ENCODE data around the gene GNPTG.
A peak's percentile ranks its signal among the peaks of the same experiment; 100 is the strongest.

Gene GNPTG

GRCh38 chr16:1330260-1330914 lies 21.3 kb upstream of the GNPTG start:
- H3K4me3 ChIP-seq (replicated peaks; ENCODE audit: low read depth, low read length) = no peak overlapping the region
- TF ChIP-seq CTCF (IDR thresholded peaks at IDR 0.05; ENCODE audit: low read depth, low read length, missing control alignments) = peak; percentile 75
- DNase-seq (ENCODE audit: extremely low read depth, low read depth) = no peak

- H3K4me3 ChIP-seq (replicated peaks; ENCODE audit: low read depth, low read length) = no peak overlapping the region
- no peak for TF ChIP-seq CTCF (IDR thresholded peaks at IDR 0.05; ENCODE audit: low read depth, low read length, missing control alignments)
- DNase-seq (ENCODE audit: extremely low read depth, low read depth) = no peak
Observed at GRCh38 chr16:1330931-1331711, 20.6 kb upstream of the GNPTG start.

- DNase-seq (ENCODE audit: extremely low read depth, low read depth) = peak; percentile 77
- no peak for TF ChIP-seq CTCF (IDR thresholded peaks at IDR 0.05; ENCODE audit: low read depth, low read length, missing control alignments)
- 0 out of 2 replicates have a peak overlapping the region, but pooled peaks have one; percentile 3 for H3K4me3 ChIP-seq (replicated peaks; ENCODE audit: low read depth, low read length)
Observed at GRCh38 chr16:1331712-1332617, 19.8 kb upstream of the GNPTG start.

- no peak overlapping the region for H3K4me3 ChIP-seq (replicated peaks; ENCODE audit: low read depth, low read length)
- TF ChIP-seq CTCF (IDR thresholded peaks at IDR 0.05; ENCODE audit: low read depth, low read length, missing control alignments) = no peak
- no peak for DNase-seq (ENCODE audit: extremely low read depth, low read depth)
Observed at GRCh38 chr16:1332618-1333148, 19.0 kb upstream of the GNPTG start.

GRCh38 chr16:1333149-1333812 lies 18.4 kb upstream of the GNPTG start, which contains the start of gene BAIAP3:
BAIAP3 (plus strand) TSS chr16:1333645; CDS start chr16:1338550, 4,905 bp downstream.
- H3K4me3 ChIP-seq (replicated peaks; ENCODE audit: low read depth, low read length) = no peak within 1 kb of the TSS
- DNase-seq (ENCODE audit: extremely low read depth, low read depth) = no peak

More at GRCh38 chr16:1333149-1333812, 18.4 kb upstream of the GNPTG start, which contains the start of gene BAIAP3:
- TF ChIP-seq CTCF (IDR thresholded peaks at IDR 0.05; ENCODE audit: low read depth, low read length, missing control alignments) = no peak
